ENCODE results near the gene RBP5.

RBP5 gene

DNA sequence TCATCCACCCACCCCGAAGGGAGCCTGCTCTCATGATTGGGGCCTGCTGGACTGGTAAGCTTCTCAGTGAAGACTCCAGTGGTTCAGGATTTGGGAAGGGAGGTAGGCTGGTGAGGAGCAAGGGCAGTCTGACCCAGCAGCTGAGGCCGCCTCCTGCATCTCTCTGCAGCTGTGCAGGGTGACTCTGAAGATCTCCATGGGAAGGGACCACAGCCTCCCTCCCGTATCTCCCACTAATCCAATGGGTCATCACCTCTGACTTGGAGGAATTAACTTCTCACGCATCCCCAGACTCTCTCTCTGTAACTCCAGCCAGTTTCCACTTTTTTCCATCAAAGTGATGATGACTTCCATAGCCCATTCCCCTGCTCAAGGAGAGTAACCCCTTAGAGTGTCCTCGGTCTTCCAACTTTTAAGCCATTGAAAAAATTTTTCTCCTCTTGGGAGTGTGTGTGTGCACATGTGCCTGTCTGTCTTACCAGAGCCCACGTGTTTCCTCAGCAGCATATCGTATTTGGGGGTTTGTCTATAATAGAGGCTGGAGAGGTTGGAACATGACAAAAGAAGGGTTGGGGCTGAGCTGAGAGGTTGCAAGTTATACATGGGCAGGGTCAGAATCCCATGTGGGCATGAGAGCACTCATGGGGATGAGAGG, 12.8 kb upstream of the RBP5 start:
- FAIRE-seq, result no peak
- no peak for TF ChIP-seq POLR2A (IDR thresholded peaks at IDR 0.05; ENCODE audit: low read depth, low read length)
- TF ChIP-seq POLR2AphosphoS5 (IDR thresholded peaks at IDR 0.05; ENCODE audit: low read depth, low read length), result no peak
- no peak for TF ChIP-seq PAX5 (IDR thresholded peaks at IDR 0.05; ENCODE audit: insufficient read depth, low read length, severe bottlenecking)
- no peak for TF ChIP-seq SPI1 (IDR thresholded peaks at IDR 0.05; ENCODE audit: low read depth, low read length)
- TF ChIP-seq TAF1 (IDR thresholded peaks at IDR 0.05; ENCODE audit: low read depth, low read length), result no peak
- no peak for TF ChIP-seq POU2F2 (IDR thresholded peaks at IDR 0.05; ENCODE audit: low read depth, low read length)
- DNase-seq (ENCODE audit: insufficient read length, low spot score), result no peak

DNA sequence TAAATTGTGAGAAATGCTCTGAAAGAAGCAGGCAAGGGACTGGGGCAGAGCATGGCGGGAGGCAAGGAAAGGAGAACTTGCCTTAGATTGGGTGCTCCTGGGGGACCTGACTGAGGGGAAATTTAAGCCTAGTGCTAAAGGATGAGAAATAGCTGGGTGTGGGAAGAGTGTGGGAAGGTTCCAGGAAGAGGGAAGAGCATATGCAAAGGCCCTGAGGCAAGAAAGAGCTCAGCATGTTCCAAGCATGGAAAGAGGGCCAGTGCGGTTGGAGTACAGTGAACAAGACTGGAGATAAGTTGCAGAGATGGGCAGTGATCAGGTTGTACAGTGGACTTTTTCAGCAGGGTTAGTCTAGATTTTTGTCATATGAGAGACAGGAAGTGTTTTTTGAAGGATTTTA, 10.5 kb upstream of the RBP5 start:
- DNase-seq (ENCODE audit: insufficient read length, low spot score), result no peak
- FAIRE-seq, result no peak
- TF ChIP-seq PAX5 (IDR thresholded peaks at IDR 0.05; ENCODE audit: insufficient read depth, low read length, severe bottlenecking) (no peak), POLR2A (IDR thresholded peaks at IDR 0.05; ENCODE audit: low read depth, low read length) (no peak), POU2F2 (IDR thresholded peaks at IDR 0.05; ENCODE audit: low read depth, low read length) (no peak), SPI1 (IDR thresholded peaks at IDR 0.05; ENCODE audit: low read depth, low read length) (no peak), TAF1 (IDR thresholded peaks at IDR 0.05; ENCODE audit: low read depth, low read length) (no peak), POLR2AphosphoS5 (IDR thresholded peaks at IDR 0.05; ENCODE audit: low read depth, low read length) (no peak)

DNA sequence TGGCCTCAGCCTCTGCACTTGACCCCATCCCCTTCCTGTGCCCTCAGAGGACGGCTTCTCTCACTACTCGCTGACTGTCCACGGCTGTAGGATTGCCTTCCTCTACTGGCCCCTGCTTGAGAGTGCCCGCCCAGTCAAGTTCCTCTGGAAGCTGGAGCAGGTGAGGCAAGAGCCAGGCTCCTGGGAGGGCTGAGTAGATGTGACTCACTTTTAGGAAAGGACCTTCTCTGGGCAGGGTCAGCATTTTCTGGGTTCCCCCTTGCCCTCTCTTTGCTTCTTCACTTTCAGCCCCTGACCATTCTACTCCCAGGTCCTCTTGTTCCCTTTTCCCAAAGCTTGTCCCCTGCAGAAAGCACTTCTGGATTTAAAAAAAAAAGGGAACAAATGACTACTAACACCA, 9.2 kb upstream of the RBP5 start:
- no peak for TF ChIP-seq SPI1 (IDR thresholded peaks at IDR 0.05; ENCODE audit: low read depth, low read length)
- TF ChIP-seq TAF1 (IDR thresholded peaks at IDR 0.05; ENCODE audit: low read depth, low read length), result no peak
- TF ChIP-seq POLR2A (IDR thresholded peaks at IDR 0.05; ENCODE audit: low read depth, low read length), result no peak
- no peak for TF ChIP-seq POLR2AphosphoS5 (IDR thresholded peaks at IDR 0.05; ENCODE audit: low read depth, low read length)
- no peak for TF ChIP-seq POU2F2 (IDR thresholded peaks at IDR 0.05; ENCODE audit: low read depth, low read length)
- no peak for TF ChIP-seq PAX5 (IDR thresholded peaks at IDR 0.05; ENCODE audit: insufficient read depth, low read length, severe bottlenecking)
- FAIRE-seq, result no peak
- DNase-seq (ENCODE audit: insufficient read length, low spot score), result no peak

DNA sequence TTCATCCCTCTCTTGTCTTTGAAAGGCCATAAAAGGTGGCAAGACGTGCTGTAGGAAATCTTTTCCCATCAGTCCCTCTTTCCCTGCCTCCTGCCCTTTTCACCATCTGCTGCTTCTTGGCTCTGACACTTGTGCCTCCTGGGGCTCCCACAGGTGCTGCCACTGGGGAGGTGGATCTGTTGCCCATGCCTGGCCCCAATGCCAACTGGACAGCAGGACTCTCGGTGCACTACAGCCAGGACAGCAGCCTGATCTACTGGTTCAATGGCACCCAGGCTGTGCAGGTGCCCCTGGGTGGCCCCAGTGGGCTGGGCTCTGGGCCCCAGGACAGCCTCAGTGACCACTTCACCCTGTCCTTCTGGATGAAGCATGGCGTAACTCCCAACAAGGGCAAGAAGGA, 8.0 kb upstream of the RBP5 start:
- no peak for TF ChIP-seq POU2F2 (IDR thresholded peaks at IDR 0.05; ENCODE audit: low read depth, low read length)
- no peak for TF ChIP-seq TAF1 (IDR thresholded peaks at IDR 0.05; ENCODE audit: low read depth, low read length)
- no peak for TF ChIP-seq POLR2A (IDR thresholded peaks at IDR 0.05; ENCODE audit: low read depth, low read length)
- no peak for TF ChIP-seq PAX5 (IDR thresholded peaks at IDR 0.05; ENCODE audit: insufficient read depth, low read length, severe bottlenecking)
- TF ChIP-seq SPI1 (IDR thresholded peaks at IDR 0.05; ENCODE audit: low read depth, low read length), result no peak
- no peak for TF ChIP-seq POLR2AphosphoS5 (IDR thresholded peaks at IDR 0.05; ENCODE audit: low read depth, low read length)
- DNase-seq (ENCODE audit: insufficient read length, low spot score), result no peak
- no peak for FAIRE-seq

DNA sequence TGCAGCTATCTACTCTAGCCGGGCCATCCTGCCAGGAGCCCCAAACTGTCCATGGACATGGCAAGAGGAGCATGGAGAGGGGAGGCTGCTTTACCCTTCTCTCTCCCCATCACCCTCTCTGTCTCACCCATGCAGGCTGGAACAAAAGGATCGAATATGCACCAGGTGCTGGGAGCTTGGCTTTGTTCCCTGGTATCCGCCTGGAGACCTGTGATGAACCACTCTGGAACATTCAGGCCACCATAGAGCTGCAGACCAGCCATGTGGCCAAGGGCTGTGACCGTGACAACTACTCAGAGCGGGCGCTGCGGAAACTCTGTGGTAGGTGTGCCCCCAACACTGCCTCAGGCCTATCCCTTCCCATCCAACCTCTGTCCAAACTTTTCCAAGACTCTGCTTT, 7.4 kb upstream of the RBP5 start:
- TF ChIP-seq SPI1 (IDR thresholded peaks at IDR 0.05; ENCODE audit: low read depth, low read length), result no peak
- no peak for TF ChIP-seq TAF1 (IDR thresholded peaks at IDR 0.05; ENCODE audit: low read depth, low read length)
- TF ChIP-seq POLR2AphosphoS5 (IDR thresholded peaks at IDR 0.05; ENCODE audit: low read depth, low read length), result no peak
- TF ChIP-seq POLR2A (IDR thresholded peaks at IDR 0.05; ENCODE audit: low read depth, low read length), result no peak
- DNase-seq (ENCODE audit: insufficient read length, low spot score) (no peak), FAIRE-seq (no peak)

DNA sequence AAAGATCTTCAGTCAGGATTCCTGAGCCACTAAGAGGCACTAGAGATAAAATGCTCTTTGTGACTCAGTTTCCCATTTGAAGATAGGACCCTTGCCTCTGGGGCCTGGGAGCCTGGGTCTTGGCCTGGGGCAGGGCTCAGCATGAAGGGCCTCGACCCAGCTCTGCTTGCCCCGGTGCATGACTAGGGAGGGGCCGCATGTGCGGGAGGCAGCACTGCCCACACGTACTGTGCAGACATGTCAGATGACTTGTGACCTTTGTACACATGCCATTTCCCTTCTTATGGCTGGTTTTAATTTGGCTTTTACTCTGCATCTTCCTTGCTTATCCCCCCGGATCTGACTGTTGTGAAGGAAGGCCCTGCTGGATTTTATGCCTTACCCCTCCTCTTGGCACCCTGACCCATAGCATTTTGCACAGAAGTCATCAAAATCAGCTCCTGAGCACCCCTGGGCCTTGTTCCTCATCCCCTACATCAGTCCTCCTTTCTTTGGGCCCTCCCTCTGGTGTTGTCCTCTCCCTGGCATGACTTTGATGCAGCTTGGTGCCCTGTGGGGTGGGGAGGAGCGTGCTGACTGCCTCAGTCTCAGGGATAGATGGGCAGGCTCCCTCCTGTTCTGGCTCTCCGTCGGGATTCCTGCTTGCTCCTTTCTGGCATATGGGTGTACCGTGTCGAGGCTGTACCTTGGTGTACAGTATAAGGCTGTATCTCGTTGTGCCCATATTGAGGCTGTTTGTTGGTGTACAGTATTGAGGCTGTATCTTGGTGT, 5.9 kb upstream of the RBP5 start:
- TF ChIP-seq POLR2A (IDR thresholded peaks at IDR 0.05; ENCODE audit: low read depth, low read length) (no peak), POLR2AphosphoS5 (IDR thresholded peaks at IDR 0.05; ENCODE audit: low read depth, low read length) (no peak), POU2F2 (IDR thresholded peaks at IDR 0.05; ENCODE audit: low read depth, low read length) (no peak), TAF1 (IDR thresholded peaks at IDR 0.05; ENCODE audit: low read depth, low read length) (no peak), SPI1 (IDR thresholded peaks at IDR 0.05; ENCODE audit: low read depth, low read length) (no peak), PAX5 (IDR thresholded peaks at IDR 0.05; ENCODE audit: insufficient read depth, low read length, severe bottlenecking) (no peak)
- no peak for DNase-seq (ENCODE audit: insufficient read length, low spot score)
- no peak for FAIRE-seq

DNA sequence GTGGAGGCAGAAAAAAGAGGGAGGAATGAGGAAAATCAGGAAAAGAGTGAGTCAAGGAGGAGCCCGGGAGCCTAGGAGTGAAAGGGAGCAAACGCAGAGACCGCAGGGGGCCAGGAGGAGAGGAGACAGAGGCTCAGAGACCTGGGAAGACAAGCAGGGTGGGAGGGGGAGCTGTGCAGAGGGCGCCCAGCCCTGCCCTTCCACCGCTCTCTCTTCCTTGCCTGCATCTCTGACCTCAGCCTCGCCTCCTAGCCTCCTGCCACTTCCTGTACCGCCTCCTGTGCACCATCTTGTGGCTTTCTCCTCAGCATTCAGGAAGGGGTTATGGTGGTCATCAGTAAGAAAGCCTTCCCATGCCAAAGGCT, 2.8 kb upstream of the RBP5 start:
- DNase-seq (ENCODE audit: insufficient read length, low spot score) (no peak), FAIRE-seq (peak; percentile 16)
- TF ChIP-seq POLR2AphosphoS5 (IDR thresholded peaks at IDR 0.05; ENCODE audit: low read depth, low read length) (no peak), POU2F2 (IDR thresholded peaks at IDR 0.05; ENCODE audit: low read depth, low read length) (no peak), TAF1 (IDR thresholded peaks at IDR 0.05; ENCODE audit: low read depth, low read length) (no peak), SPI1 (IDR thresholded peaks at IDR 0.05; ENCODE audit: low read depth, low read length) (no peak), PAX5 (IDR thresholded peaks at IDR 0.05; ENCODE audit: insufficient read depth, low read length, severe bottlenecking) (no peak), POLR2A (IDR thresholded peaks at IDR 0.05; ENCODE audit: low read depth, low read length) (no peak)

DNA sequence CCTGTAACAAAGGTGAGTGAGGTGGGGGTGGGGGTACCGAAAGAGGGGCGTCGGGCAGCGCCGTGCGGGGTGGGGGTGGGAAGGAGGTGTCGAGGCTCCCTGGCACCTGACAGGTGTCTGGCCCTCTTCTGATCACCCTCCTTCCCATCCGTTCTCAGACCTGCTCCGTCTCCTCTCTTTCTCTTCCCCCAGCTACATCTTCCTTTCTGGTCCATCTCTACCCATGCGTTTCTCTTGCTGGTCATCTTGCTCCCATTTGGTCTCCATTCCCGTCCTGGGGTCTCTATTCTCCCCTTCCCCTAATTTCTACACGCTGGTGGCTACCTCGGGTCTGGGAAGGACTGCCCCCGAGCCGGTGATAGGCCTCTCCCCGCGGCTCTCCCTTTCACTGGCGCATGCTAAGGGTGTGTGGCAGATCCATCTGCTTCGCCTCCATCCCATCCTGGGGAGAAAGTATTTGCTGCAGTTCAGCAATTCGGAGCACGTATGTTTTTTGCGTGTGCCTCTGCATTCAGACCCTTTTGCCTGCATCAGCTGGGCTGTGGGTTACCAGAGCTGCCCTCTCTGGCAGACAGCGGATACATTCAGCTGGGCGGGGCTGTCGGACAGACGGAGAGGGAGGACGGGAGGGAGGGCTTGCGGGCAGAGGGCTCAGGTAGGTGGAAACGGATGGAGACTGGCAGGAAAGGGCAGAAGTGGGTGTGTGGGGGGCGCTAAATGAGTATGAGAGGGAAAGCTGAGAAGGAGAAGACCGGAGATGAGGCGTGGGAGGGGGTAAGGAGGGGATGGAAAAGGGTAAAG, 2.2 kb upstream of the RBP5 start:
- DNase-seq (ENCODE audit: insufficient read length, low spot score) (peak; percentile 51), FAIRE-seq (peak; percentile 93)
- TF ChIP-seq POLR2A (IDR thresholded peaks at IDR 0.05; ENCODE audit: low read depth, low read length), result no peak
- TF ChIP-seq TAF1 (IDR thresholded peaks at IDR 0.05; ENCODE audit: low read depth, low read length), result no peak
- TF ChIP-seq PAX5 (IDR thresholded peaks at IDR 0.05; ENCODE audit: insufficient read depth, low read length, severe bottlenecking), result no peak
- TF ChIP-seq POU2F2 (IDR thresholded peaks at IDR 0.05; ENCODE audit: low read depth, low read length), result no peak
- no peak for TF ChIP-seq POLR2AphosphoS5 (IDR thresholded peaks at IDR 0.05; ENCODE audit: low read depth, low read length)
- no peak for TF ChIP-seq SPI1 (IDR thresholded peaks at IDR 0.05; ENCODE audit: low read depth, low read length)
